GM19240 (cell line): ENCODE data around the gene NKD1.

Experiments
- DNase-seq: peaks from one replicate; pipeline ENCODE4 v3.0.0; 2011; ENCODE audit warnings: low spot score; ENCODE audit not compliant: insufficient read length

NKD1 gene

DNA sequence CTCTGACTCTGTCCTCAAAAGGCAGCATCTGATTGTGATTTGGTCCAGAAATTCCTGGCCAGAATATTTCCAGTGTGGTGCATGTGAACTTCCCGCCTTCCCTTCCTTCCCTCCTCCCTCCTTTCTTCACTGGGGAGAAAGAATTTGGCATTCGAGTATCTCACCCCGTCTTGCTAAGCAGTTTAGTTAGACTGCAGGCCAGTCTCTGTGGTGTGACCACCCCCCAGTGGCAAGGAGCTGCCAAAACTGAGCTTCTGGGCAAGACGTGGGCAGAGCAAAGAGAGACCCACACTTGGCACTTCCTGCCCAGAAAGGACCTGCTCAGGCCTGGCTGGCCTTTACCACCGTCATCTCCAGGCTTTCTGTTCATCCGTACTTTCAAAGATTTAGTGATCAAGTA lies 96.5 kb downstream of the NKD1 start:
- no peak for DNase-seq

DNA sequence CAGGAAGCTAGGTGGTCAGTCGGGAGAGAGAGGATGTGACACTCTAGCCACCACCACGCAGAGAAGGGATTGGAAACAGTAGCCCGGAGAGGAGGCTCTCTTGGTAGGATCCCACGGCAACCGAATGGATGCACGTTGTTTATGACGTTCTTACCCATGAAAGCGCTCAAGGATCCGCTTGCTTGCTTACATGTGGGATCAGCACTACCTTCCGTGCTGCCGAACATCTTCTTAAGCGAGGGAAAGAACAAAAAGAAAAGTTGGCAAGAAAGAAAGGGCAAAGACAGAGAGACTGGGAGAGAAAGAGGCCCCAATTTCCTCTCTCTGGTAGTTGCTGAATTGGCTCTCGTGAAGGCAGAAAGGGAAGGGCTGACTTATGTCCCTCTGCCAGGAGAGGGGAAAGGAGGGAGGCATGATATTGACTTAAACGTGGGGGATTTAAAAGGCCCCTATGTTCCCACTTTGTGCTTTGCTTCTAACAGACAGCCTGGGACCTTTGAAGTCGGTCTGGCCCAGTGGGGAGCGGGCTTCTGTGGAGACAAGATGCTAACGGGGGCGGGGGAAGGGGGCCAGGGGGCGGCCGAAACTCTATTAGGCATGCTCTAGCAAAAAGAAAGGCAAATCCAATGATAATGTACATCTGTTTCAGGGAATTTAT lies 97.5 kb downstream of the NKD1 start:
- no peak for DNase-seq

DNA sequence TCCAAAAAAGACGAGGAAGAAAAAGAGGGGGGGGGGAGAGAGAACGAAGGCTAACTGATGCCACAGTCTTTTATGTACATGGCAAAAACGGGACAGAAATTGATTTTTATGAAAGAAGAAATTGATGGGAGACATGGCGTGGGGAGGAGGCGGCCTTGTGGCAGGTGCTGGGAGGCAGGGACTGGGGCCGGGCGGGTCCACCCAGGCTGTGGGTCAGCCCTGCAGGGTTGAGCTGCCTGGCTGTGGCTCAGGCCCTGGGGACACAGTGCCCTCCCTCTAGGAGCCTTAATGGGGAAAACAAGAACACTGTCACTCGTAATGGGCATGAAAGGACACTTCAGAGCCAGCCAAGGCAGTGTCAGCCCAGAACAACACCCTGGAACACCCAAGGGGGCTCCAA lies 98.1 kb downstream of the NKD1 start:
- DNase-seq, result no peak

DNA sequence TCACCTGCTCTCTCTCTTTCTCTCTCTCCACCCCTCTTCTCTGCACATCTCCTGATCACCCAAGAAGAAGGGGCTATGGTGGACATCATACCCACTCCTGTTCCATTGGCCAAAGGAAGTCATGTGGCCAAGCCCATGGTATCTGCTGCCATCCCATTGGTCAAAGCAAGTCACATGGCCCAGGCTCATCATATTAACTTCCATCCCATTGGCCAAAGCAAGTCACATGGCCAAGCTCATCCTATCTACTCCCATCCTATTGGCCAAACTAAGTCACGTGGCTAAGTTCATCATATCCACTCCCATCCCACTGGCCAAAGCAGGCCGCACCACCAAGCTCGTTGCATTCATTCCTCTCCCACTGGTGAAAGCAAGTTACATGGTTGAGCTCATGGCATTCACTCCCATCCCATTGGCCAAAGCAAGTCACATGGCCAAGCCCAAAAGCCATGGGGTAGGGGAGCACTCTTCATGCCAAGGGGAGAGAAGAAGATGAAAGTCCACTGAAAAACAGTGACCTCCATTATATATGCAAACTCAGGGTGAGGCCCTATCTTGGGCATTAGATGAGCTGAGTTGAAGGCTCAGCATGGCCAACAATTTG lies 103.7 kb downstream of the NKD1 start:
- DNase-seq, result no peak

DNA sequence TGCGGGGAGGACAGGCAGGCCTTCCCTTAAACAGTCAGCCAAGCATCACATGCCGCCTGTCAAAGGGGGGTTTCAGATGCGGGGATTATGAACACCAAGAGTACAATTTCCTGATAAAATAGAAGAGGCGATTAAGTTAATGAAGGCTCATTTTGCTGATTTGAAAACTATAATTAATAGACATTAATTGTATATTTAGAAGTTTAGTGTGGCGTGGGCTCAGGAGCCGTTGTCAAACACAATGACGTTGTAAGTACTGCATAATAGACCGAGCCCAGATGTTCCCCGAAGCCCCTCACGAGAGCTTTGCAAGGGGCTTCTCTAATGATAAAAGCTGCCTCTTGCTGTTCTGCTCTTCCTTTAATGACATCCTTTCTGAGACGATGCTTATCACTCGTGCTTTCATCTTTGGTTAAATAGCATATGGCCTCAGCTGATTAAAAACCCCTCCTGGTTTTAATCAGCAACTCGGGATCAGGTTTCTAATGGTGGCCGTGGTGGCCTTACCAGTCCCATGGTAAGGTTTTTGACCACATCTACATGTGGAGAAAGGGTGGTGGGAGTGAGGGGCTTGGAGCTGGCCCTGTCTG lies 104.7 kb downstream of the NKD1 start:
- DNase-seq, result no peak

DNA sequence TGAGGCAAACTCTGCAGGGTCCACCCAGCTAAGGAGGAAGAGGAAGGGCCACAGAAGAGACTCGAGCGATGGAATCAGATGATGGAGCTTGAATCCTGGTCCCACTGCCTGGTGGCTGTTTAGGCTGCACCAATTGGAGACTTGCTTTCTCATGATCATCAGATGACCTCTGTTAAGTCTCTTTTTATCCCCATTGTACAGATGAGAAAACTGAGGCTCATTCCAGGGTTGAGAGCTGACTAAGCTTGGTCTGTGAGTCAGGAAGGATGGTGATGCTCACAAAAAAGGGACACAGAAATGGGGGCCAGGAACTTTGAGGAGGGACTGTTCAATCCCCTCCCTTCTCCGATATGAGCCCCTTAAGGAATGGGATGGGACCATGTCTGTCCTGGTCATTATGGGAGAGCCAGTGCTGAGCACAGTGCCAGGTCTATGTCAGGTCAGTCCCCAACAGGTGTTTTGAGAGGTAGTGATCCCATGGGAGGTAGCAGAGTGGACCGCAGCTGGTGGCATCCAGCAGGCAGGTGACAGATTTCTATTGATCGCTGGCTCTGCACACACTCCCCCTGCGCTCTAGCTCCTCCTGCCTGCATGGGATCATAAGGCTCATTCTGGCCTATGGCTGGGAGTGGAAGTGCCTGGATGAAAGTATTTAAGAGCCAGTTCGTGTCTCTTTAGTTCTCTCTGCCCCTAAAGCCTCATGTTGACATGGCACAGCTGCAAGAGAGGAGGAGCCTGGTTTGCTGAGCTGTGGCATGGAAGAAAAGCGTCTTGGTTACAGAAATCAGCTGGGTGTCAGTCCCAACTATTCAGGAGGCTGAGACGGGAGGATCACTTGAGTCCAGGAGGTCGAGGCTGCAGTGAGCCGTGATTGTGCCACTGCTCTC lies 105.7 kb downstream of the NKD1 start:
- no peak for DNase-seq

DNA sequence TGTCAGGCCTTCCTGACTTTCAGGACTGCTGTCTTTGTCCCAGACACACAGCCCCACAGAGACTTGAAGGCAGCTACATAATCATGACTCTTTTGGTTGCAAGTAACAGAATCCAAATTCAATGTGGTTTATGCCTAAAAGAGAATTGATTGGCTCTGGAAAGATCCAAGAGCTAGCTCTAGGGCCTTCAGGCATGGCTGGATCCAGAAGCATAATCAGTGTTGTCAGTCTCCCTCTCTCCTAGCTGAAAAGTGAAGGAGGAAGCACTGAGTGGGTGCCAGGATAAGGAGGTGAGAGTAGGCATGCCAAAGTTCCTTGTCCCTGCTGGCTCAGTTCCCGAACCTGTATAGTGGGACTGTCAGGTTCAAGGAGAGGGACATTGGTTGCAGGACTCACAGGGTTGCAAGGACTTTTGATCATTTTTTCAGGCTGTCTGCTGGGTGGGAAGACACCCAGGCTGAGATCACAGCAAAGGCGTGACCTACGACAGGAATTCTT lies 107.4 kb downstream of the NKD1 start:
- DNase-seq, result no peak

DNA sequence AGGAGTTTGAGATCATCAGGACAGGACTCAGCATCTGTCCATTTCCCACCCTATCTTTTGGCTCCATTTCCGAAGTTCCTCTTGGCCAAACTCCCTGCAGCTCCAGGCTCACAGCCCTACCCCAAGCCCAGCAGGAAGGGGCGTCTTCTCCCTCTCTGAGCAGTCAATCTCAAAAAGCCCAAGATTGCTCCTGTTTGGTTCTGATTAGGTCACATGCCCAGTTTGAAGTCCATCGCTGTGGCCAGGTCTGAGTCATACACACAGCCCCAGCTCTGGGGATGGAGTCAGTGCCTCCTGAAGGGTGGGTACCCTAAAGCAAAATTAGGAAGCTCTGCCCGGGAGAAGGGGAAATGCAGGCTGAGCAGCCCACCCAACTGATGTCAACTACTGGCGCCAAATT lies 109.0 kb downstream of the NKD1 start:
- no peak for DNase-seq

DNA sequence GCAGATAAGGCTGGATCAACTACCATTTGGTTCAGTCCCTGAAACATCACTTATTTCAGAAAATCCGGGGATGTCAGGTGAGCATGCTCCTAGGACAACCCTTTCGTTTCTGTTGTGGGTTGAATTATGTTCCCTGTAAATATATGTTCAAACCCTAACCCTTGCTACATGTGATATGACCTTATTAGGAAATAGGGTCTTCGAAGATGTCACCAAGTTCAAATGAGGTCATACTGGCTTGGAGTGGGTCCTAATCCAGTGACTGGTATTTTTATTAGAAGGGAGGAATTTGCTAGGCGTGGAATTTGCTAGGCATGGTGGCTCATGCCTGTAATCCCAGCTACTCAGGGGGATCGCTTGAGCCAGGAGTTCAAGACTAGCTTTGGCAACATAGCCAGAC lies 111.6 kb downstream of the NKD1 start:
- no peak for DNase-seq

DNA sequence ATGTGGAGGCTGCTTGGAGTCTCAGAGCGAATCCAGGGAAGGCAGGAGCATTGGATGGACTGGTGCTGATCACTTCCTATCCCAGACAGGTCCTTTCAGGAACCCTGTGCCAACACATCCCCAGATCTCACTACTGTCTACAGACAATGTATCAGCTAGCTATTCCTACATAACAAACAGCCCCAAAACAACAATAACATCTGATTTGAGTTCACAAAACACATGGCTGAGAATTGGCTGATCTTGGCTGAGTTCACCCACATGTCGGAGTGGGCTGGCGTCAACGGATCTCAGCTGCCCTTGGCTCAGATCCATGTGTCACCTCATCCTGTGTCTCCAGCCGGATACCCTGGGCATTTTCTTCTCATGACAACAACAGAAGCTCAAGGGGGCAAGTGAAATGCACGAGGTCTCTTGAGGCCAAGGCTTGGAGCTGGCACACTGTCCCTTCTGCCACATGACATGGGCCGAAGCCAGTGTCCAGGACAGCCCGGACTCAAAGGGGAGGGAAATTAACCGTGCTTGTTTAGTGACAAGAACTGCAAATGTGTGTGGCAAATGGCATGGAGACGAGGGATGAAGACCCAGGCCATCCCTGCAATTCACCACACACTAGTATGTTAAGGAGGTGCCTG lies 114.2 kb downstream of the NKD1 start:
- no peak for DNase-seq

DNA sequence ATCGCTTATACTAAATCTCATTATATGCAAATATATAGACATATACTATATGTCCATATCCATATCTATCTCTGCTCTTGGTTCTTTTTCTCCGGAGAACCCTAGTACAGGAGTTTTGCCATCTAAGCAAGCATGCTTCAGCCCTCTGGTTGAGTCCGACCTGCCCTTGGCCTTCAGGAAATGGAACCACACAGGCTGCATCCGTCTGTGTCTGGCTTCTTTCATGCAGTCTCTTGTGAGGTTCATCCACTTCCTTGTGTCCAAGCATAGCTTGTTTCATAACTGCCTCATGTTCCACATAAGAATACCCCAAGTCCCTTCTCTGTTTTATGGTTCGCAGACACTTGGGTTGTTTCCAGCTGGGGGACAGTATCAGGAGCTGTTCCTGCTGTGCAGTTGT lies 116.1 kb downstream of the NKD1 start:
- DNase-seq, result no peak

DNA sequence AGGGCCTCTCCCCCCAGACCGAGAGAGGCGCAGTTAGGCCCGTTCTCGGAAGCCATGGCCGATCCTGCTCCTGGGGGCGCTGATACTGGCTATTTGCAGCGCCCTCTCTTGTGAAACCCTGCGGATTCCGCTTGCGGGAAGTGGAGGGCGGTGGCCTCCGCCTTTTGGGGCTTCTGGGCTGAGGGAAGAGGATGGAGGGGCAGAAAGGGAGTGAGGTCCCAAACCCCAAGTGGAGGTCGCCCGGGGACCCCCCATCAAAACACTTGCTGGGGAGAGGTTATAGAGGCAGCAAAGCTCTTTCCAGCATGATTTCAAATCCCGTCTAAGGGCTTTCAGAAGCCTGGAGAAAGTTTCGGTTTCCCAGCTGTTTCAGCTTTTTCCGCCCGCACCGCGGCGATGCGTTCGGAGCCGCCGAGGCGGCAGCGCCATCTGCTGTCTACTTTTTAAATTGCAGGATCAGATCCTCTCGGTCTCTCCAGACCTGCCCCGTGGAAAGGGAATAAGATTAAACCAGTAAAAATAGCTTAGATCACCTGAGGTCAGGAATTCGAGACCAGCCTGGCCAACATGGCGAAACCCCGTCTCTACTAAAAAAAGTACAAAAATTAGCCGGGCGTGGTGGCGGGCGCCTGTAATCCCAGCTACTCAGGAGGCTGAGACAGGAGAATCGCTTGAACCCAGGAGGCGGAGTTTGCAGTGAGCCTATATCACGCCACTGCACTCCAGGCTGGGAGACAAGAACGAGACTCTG lies 117.1 kb downstream of the NKD1 start:
- peak; percentile 66 for DNase-seq

DNA sequence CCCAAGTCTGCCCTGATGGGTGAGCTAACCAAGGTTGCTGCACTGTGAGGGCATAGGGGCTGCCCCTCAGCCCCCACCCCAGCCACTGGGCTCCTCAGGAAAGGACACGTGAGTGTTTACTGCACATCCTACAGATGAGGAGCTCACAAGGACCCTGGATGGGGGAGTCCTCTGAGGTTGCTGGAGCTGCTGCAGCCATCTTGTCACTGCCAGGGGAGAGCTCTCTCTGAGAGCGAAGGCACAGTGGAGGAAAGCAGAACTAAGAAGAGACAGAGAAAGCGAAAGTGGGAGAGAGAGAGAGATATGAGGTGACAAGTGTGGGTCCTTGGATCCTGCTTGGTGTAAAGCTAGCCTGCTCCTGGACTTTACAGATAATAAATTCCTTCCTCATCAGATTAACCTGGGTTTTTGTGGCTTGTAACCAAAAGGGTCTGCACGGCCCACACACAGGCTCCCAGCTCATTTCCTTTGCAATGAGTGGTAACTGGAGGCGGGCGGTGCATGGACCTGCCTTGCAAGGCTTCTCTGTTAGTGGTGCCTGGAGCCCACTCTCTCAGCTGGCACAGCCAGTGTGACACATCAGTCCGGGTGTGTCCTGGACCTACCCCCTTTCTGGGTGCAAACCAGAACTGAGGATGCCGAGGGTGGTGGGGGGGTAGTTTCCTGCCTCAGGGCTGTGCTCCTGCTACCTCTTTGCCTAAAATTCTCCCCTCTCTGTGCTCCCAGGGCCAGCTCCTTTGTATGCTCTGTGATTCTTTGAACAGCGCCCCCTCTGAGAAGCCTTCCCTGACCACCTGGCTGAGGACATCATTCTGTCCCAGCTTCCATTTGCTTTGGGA lies 118.7 kb downstream of the NKD1 start:
- DNase-seq, result peak; percentile 64

DNA sequence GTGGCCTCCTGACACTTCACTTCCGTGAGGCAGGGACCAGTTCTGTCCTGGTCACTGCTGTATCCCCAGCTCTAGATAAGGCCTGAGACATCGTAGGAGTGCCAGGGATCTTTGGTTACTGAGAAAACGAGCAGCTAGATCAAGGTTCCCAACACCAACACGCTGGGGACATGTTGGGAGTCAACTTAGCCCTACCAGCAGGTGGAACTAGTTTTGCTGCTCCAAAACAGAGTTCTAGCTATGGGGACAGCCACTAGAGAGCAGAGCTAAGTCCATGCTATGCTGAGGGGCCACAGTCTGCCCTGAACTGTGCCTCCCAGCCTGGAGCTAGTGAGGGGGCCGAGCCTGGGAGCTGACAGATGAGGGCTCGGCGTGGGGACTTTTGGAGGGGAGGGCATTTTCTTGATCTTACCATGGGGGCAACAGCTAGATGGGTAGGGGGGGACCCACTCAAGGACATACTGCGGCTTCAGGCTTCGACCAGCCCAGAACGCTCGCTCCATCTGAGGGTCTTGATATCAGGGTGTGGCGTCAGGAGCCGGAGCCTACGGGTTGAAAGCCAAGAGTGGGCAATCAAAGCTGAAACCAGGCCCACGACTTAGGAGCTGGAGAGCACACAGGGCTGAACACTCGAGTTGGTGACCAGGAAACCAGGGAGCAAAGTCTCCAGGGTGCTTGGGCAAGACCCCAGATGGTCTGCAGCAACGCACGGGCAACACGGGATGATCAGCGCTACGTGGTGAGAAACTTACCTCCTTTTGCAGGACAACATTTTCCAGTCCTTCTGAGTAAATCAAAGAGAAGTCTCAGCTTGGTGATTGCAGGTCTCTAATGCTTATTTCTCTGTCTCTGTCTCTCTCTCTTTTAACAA lies 119.5 kb downstream of the NKD1 start:
- no peak for DNase-seq

DNA sequence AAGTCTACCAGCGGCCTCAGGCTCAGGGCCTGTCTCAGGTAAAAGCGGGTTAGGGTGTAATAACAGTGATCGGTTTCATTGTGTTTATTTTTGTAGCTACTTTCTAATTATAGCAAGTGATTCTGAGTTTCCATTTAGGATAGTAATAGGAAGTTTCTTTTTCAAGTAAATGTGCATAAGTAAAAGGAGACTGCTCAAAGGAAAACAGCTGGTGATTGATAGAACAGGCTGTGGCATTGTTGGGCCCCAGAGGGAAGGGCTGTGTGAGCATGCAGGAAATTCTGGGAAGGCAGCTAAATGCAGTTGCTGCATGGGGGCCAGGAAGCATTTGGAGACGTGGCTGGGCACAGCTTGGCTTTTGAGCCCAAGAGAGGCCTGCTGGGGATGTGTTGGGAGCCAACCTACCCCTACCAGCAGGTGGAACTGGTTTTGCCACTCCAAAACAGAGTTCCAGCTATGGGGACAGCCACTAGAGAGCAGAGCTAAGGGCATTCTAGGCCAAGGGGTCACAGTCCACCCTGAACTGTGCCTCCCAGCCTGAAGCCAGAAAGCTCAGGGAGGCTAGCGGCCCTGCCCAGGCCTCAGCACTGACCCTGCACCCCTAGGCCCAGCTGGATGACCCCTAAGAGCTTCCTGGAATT lies 120.3 kb downstream of the NKD1 start:
- DNase-seq, result no peak

DNA sequence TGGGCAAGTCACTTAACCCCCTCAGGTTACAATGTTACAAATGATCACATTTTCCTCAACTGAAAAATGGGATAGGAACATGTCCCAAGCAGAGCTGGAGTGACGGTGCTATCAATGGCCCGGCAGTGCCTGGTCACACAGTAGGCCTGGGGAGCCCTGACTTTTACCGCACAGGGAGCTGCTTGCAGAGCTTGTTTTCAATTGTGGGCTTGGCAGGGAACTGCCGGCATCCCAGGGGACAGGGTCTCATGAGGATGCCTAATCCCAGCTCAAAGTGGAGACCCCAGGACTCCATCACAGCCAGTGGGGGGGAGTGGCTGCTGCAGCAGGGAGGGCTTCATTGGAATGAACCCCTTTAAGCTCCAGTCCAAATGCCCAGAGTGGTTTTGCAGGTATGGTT lies 121.5 kb downstream of the NKD1 start:
- DNase-seq, result no peak

DNA sequence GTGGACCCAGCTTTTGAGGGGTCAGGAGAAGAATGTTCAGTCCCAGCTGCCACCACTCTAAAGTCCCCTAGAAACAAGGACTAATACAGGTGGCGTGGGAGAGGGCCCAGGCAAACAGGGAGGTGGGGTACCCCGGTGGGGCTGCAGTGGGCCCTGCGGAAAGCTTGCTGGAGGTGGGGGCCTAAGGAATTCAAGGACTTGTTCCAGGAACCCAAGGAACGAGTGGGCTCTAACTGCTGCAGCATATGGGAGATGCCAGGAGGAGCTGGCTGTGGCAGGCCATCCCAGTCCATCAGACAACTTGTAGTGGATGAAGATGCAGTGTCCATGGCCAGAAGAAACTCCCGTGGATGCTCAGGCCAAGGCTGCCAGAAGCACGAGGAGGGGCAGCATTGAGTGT lies 122.3 kb downstream of the NKD1 start:
- DNase-seq, result no peak

DNA sequence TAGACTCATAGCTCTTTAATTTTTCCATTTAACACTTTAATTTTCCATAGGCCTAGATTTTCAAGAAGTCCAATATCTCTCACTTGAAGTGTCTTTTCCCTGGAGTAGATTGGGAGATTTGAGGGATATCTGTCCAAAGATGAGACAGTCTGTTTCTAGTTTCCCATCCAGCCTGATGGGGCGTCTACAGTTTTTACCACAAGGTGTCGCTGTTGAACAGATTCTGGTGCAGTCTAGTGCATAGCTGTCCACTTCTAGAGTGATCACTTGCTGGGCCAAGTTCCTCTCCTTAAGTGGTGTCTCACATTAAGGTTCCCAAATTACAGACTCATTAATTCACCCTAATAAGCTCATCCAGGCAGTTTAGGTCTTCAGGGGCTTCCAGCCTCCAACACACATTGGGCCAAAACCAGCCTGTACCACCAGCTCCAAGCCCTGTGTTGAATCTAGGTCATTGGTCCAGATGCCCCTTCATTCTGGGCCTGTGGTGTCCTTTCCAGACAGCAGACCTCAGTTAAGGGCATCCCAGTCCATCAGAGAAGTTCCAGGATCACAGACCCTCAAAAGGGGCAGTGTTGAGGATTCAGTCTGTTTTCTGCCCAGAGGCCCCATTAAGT lies 123.6 kb downstream of the NKD1 start:
- DNase-seq, result no peak
